ENCODE results near the gene ARID4A.
"Not testable (repeated sequence)": the region's sequence is repeated elsewhere in the genome, so short reads cannot be mapped to it uniquely, and the experiment has no call there.

DNA sequence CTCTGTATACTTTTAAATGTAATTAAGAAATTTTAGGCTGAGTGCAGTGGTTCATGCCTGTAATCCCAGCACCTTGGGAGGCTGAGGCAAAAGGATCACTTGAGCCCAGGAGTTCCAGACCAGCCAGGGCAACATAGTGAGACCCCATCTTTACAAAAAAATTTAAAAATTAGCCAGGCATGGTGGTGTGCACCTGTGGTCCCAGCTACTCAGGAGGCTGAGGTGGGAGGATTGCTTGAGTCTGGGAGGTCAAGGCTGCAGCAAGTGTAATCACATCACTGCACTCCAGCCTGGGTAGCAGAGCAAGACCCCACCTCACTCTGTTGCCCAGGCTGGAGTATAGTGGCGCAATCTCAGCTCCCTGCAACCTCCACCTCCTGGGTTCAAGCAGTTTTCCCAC lies 63.9 kb downstream of the ARID4A start:
- TF ChIP-seq, protein P1, sequence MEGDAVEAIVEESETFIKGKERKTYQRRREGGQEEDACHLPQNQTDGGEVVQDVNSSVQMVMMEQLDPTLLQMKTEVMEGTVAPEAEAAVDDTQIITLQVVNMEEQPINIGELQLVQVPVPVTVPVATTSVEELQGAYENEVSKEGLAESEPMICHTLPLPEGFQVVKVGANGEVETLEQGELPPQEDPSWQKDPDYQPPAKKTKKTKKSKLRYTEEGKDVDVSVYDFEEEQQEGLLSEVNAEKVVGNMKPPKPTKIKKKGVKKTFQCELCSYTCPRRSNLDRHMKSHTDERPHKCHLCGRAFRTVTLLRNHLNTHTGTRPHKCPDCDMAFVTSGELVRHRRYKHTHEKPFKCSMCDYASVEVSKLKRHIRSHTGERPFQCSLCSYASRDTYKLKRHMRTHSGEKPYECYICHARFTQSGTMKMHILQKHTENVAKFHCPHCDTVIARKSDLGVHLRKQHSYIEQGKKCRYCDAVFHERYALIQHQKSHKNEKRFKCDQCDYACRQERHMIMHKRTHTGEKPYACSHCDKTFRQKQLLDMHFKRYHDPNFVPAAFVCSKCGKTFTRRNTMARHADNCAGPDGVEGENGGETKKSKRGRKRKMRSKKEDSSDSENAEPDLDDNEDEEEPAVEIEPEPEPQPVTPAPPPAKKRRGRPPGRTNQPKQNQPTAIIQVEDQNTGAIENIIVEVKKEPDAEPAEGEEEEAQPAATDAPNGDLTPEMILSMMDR (IDR thresholded peaks at IDR 0.05), result not testable (repeated sequence)
- not testable (repeated sequence) for TF ChIP-seq POLR2A (IDR thresholded peaks at IDR 0.05; ENCODE audit: low read depth); EP300 (IDR thresholded peaks at IDR 0.05)
